ENCODE data around the gene IL17RC.

IL17RC gene

GRCh38 chr3:9947025-9947995 is 30.4 kb downstream of the IL17RC start:
- no peak for DNase-seq

- DNase-seq = no peak
Observed at GRCh38 chr3:9948586-9948985, 31.7 kb downstream of the IL17RC start.

GRCh38 chr3:9949115-9949514 is 32.2 kb downstream of the IL17RC start:
- DNase-seq = no peak

GRCh38 chr3:9949626-9950025 is 32.7 kb downstream of the IL17RC start:
- DNase-seq = no peak

- DNase-seq = no peak
Observed at GRCh38 chr3:9951126-9951525, 34.2 kb downstream of the IL17RC start.

- no peak for DNase-seq
Observed at GRCh38 chr3:9951598-9951961, 34.7 kb downstream of the IL17RC start.

GRCh38 chr3:9951962-9952805 is 35.3 kb downstream of the IL17RC start, which contains the start of gene PRRT3:
TSS of gene PRRT3 (minus strand) at chr3:9952408. CDS start at chr3:9950115, 2,293 bp downstream.
- no peak for DNase-seq

GRCh38 chr3:9955067-9955502 is 38.2 kb downstream of the IL17RC start:
- no peak for DNase-seq

GRCh38 chr3:9955611-9956352 is 38.9 kb downstream of the IL17RC start:
- no peak for DNase-seq

GRCh38 chr3:9957214-9957613 is 40.3 kb downstream of the IL17RC start:
- peak; percentile 3 for DNase-seq

GRCh38 chr3:9965200-9965875 is 48.4 kb downstream of the IL17RC start:
- DNase-seq = no peak

- no peak for DNase-seq
Observed at GRCh38 chr3:9966841-9967240, 49.9 kb downstream of the IL17RC start.

- DNase-seq = no peak
Observed at GRCh38 chr3:9969632-9970019, 52.7 kb downstream of the IL17RC start.

GRCh38 chr3:9970020-9970652 is 53.2 kb downstream of the IL17RC start:
- no peak for DNase-seq

- DNase-seq = no peak
Observed at GRCh38 chr3:9976721-9977709, 60.1 kb downstream of the IL17RC start.

GRCh38 chr3:9978710-9979305 is 61.9 kb downstream of the IL17RC start:
- no peak for DNase-seq

GRCh38 chr3:9980251-9980650 is 63.4 kb downstream of the IL17RC start:
- no peak for DNase-seq

All from NCI-H2227 treated with DMSO at 0.1 percent for 48 hours (cell line).